Neural progenitor cell (in vitro differentiated cells): ENCODE measurements around the gene TMPRSS11D. TPM values are rescaled to one million over a fixed set of nuclear protein-coding genes. Genes with fewer than 3 reads are reported as not detected.

Source experiments
- DNase-seq: peaks from one replicate; pipeline ENCODE4 v3.0.0-alpha.2; 2016; ENCODE audit warnings: low spot score
- H2AFZ ChIP-seq: fragments of 200-600 bp; sonication (generic); replicated peaks from 2 replicates; pipeline ENCODE4 v1.6.1; 2016; ENCODE audit warnings: antibody characterized with exemption
- H3F3A ChIP-seq: fragments of 200-600 bp; sonication (generic); 2 replicates; pipeline ENCODE4 v1.6.1; 2016; ENCODE audit warnings: antibody characterized with exemption, low read depth
- H3K27ac ChIP-seq: fragments of 200-600 bp; sonication (generic); 2 replicates; pipeline ENCODE4 v1.5.1; 2016; ENCODE audit warnings: mild to moderate bottlenecking
- H3K27me3 ChIP-seq: fragments of 200-600 bp; sonication (generic); 2 replicates; pipeline ENCODE4 v1.6.1; 2016; ENCODE audit warnings: mild to moderate bottlenecking, moderate library complexity
- H3K36me3 ChIP-seq: fragments of 200-600 bp; sonication (generic); 2 replicates; pipeline ENCODE4 v1.5.1; 2016
- H3K4me1 ChIP-seq: fragments of 200-600 bp; sonication (generic); 2 replicates; pipeline ENCODE4 v1.6.1; 2016; ENCODE audit warnings: mixed run types
- H3K4me2 ChIP-seq: fragments of 200-600 bp; sonication (generic); 2 replicates; pipeline ENCODE4 v1.6.1; 2016
- H3K4me3 ChIP-seq: fragments of 200-600 bp; sonication (generic); 2 replicates; pipeline ENCODE4 v1.5.1; 2016
- H3K79me2 ChIP-seq: fragments of 200-600 bp; sonication (generic); 2 replicates; pipeline ENCODE4 v1.6.1; 2016; ENCODE audit warnings: low read depth
- H3K9ac ChIP-seq: fragments of 200-600 bp; sonication (generic); 2 replicates; pipeline ENCODE4 v1.6.1; 2016
- H3K9me3 ChIP-seq: fragments of 200-600 bp; sonication (generic); 2 replicates; pipeline ENCODE4 v1.5.1; 2016; ENCODE audit warnings: low read depth
- H4K20me1 ChIP-seq: fragments of 200-600 bp; sonication (generic); 2 replicates; pipeline ENCODE4 v1.6.1; 2016; ENCODE audit warnings: low read depth
- H3K27ac Mint-ChIP-seq: 3 replicates; pipeline ENCODE4 v1.8.0; 2021; ENCODE audit warnings: mixed read lengths
- H3K27me3 Mint-ChIP-seq: 2 replicates; pipeline ENCODE4 v1.8.0; 2022; ENCODE audit warnings: low read depth, mild to moderate bottlenecking, inconsistent platforms, moderate library complexity, mixed read lengths; ENCODE audit not compliant: insufficient read depth
- H3K36me3 Mint-ChIP-seq: 3 replicates; pipeline ENCODE4 v1.8.0; 2021; ENCODE audit warnings: mixed read lengths
- H3K4me1 Mint-ChIP-seq: 3 replicates; pipeline ENCODE4 v1.8.0; 2021; ENCODE audit warnings: mixed read lengths
- H3K4me3 Mint-ChIP-seq: 3 replicates; pipeline ENCODE4 v1.8.0; 2021; ENCODE audit warnings: mild to moderate bottlenecking, moderate library complexity, mixed read lengths
- H3K9me3 Mint-ChIP-seq: 3 replicates; pipeline ENCODE4 v1.8.0; 2020; ENCODE audit warnings: mixed read lengths
- EZH2 ChIP-seq: fragments of 200-600 bp; sonication (generic); IDR thresholded peaks from 2 replicates; pipeline ENCODE4 v1.6.1; 2017; ENCODE audit warnings: antibody characterized with exemption, mild to moderate bottlenecking, moderate library complexity
- EZH2phosphoT487 ChIP-seq: fragments of 200-600 bp; sonication (generic); IDR thresholded peaks from 2 replicates; pipeline ENCODE4 v1.6.1; 2017; ENCODE audit warnings: antibody characterized with exemption
- total RNA-seq: library from RNA; depleted of rRNA; stranded (reverse); fragments of >200 nt; gene quantifications from 2 replicates; pipeline ENCODE4 v1.2.3, GENCODE V29; 2015; ENCODE audit warnings: low replicate concordance
- TF ChIP-seq, protein P1 (sequence below): fragments of 200-600 bp; sonication (generic); IDR thresholded peaks from 2 replicates; pipeline ENCODE4 v1.5.1; 2017; ENCODE audit warnings: antibody characterized with exemption, mild to moderate bottlenecking

TMPRSS11D gene
- total RNA-seq, 1 donor from 2014 or later, result not detected

DNA sequence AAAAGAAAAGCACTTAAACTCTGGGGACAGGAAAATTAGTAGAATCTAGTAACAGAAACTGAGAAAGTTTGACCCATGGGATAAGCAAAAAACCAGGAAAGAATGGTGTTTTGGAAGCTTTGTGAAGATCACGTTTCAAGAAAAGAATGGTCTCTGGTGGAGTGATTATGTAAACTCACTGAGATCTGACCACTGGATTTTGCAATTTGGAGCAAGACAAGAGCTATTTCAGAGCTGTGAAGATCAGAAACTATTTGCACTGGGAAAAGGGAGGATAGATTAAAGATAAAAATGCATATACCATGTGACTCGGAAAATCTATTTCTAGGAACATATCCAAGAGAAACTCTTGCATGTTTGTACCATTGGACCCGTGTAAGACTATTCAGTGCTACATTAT is 4.3 kb downstream of the TMPRSS11D start:
- DNase-seq, result no peak
- no peaks in the 10 kb centered on the region for H3K36me3 ChIP-seq
- H3K9ac ChIP-seq, result no peak overlapping the region
- H3K27me3 Mint-ChIP-seq, result peaks cover 2% of the 10 kb centered on the region
- no peak overlapping the region for H3K27ac ChIP-seq
- no peaks in the 10 kb centered on the region for H3K79me2 ChIP-seq
- H3F3A ChIP-seq, result no peaks in the 10 kb centered on the region
- no peaks in the 10 kb centered on the region for H4K20me1 ChIP-seq
- no peak overlapping the region for H2AFZ ChIP-seq
- no peak overlapping the region for H3K27ac Mint-ChIP-seq
- no peak overlapping the region for H3K4me3 Mint-ChIP-seq
- no peaks in the 10 kb centered on the region for H3K9me3 ChIP-seq
- peaks cover 24% of the 10 kb centered on the region for H3K4me1 ChIP-seq
- H3K9me3 Mint-ChIP-seq, result no peaks in the 10 kb centered on the region
- H3K4me1 Mint-ChIP-seq, result peaks cover 6% of the 10 kb centered on the region
- no peaks in the 10 kb centered on the region for H3K36me3 Mint-ChIP-seq
- no peaks in the 10 kb centered on the region for H3K27me3 ChIP-seq
- H3K4me3 ChIP-seq, result no peak overlapping the region
- TF ChIP-seq EZH2 (no peak), EZH2phosphoT487 (no peak)
- TF ChIP-seq, protein P1, sequence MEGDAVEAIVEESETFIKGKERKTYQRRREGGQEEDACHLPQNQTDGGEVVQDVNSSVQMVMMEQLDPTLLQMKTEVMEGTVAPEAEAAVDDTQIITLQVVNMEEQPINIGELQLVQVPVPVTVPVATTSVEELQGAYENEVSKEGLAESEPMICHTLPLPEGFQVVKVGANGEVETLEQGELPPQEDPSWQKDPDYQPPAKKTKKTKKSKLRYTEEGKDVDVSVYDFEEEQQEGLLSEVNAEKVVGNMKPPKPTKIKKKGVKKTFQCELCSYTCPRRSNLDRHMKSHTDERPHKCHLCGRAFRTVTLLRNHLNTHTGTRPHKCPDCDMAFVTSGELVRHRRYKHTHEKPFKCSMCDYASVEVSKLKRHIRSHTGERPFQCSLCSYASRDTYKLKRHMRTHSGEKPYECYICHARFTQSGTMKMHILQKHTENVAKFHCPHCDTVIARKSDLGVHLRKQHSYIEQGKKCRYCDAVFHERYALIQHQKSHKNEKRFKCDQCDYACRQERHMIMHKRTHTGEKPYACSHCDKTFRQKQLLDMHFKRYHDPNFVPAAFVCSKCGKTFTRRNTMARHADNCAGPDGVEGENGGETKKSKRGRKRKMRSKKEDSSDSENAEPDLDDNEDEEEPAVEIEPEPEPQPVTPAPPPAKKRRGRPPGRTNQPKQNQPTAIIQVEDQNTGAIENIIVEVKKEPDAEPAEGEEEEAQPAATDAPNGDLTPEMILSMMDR, result no peak
- no peak overlapping the region for H3K4me2 ChIP-seq

DNA sequence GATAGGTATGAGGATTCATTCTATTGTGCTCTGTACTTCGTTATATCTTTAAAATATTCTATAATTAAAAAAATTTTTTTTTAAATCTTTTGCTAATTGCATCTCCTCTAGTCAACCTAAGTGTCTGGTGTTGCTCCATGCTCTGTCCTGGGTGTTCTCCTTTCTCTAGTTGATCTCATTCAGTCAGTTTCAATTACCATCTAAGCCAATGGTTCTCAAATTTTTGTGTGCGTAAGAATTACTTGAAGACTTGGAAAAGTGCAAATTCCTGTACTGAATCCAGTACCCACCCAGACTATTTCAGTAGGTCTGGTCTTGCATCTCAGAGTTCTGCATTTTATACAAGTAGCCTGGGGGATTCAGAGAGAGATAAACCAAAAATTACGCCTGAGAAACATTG is 6.7 kb downstream of the TMPRSS11D start:
- Histone ChIP-seq H3K36me3 (no peaks in the 10 kb centered on the region), H3K4me3 (no peak overlapping the region), H3K27me3 (no peaks in the 10 kb centered on the region), H3F3A (no peaks in the 10 kb centered on the region), H3K4me2 (no peak overlapping the region), H2AFZ (no peak overlapping the region), H3K27ac (no peak overlapping the region), H3K4me1 (peaks cover 24% of the 10 kb centered on the region), H3K9me3 (no peaks in the 10 kb centered on the region), H3K79me2 (no peaks in the 10 kb centered on the region), H4K20me1 (no peaks in the 10 kb centered on the region), H3K9ac (no peak overlapping the region)
- Mint-ChIP-seq H3K36me3 (no peaks in the 10 kb centered on the region), H3K4me1 (peaks cover 6% of the 10 kb centered on the region), H3K4me3 (no peak overlapping the region), H3K27me3 (peaks cover 2% of the 10 kb centered on the region), H3K9me3 (no peaks in the 10 kb centered on the region), H3K27ac (no peak overlapping the region)
- TF ChIP-seq EZH2phosphoT487, result no peak
- TF ChIP-seq, protein P1, result no peak
- TF ChIP-seq EZH2, result no peak
- no peak for DNase-seq

DNA sequence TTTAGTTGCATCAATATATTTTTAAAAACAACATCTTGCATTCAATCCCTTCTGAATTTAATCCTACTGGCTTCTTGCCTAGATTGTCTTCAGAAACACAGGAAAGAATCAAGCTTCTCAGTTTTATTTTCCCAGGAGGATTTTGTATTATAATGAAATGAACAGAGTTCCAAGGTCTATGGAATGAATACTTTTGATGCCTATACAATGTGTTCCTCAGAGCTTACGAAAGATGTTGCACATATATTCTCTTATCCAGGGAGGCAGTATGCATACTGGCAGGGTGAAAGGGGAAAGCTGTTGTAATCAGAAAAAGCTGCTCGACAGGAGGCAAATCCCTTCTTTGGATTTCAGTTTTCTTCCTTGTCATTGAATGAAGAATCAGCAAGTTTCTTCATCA is 8.8 kb downstream of the TMPRSS11D start:
- H2AFZ ChIP-seq, result peak overlapping the region; percentile 90
- no peak for DNase-seq
- H3K27ac ChIP-seq, result no peak overlapping the region
- Mint-ChIP-seq H3K27me3 (peaks cover 2% of the 10 kb centered on the region), H3K36me3 (no peaks in the 10 kb centered on the region), H3K4me3 (no peak overlapping the region), H3K27ac (no peak overlapping the region), H3K4me1 (peaks cover 6% of the 10 kb centered on the region), H3K9me3 (no peaks in the 10 kb centered on the region)
- H4K20me1 ChIP-seq, result no peaks in the 10 kb centered on the region
- no peak for TF ChIP-seq EZH2phosphoT487
- H3F3A ChIP-seq, result no peaks in the 10 kb centered on the region
- peak overlapping the region; percentile 14 for H3K4me2 ChIP-seq
- H3K36me3 ChIP-seq, result no peaks in the 10 kb centered on the region
- H3K4me3 ChIP-seq, result no peak overlapping the region
- no peak overlapping the region for H3K9ac ChIP-seq
- peaks cover 11% of the 10 kb centered on the region for H3K4me1 ChIP-seq
- no peaks in the 10 kb centered on the region for H3K79me2 ChIP-seq
- H3K9me3 ChIP-seq, result no peaks in the 10 kb centered on the region
- H3K27me3 ChIP-seq, result no peaks in the 10 kb centered on the region

DNA sequence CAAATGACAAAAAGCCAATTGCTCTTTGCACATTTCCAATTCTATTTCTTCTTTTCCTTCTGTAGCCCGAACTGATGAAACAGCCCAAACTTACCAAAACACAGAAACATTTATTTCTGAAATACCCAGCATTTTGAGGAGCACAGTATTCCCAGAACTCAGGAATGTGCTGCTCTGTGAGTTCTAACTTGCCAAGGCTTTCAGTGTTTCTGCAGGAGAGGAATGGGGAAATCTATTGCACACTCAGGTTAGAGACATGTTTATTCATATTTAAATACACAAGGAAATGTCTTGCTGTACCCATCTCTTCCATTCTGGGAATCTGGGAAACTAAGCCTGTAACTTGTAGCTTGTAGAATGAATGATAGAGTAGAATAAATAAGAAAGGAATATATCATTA is 10.7 kb downstream of the TMPRSS11D start:
- H3K79me2 ChIP-seq, result no peaks in the 10 kb centered on the region
- Mint-ChIP-seq H3K27ac (no peak overlapping the region), H3K4me3 (no peak overlapping the region), H3K9me3 (no peaks in the 10 kb centered on the region), H3K36me3 (no peaks in the 10 kb centered on the region), H3K4me1 (peaks cover 6% of the 10 kb centered on the region), H3K27me3 (peaks cover 2% of the 10 kb centered on the region)
- H3K4me3 ChIP-seq, result no peak overlapping the region
- H3F3A ChIP-seq, result no peaks in the 10 kb centered on the region
- H3K27me3 ChIP-seq, result no peaks in the 10 kb centered on the region
- TF ChIP-seq, protein P1, result no peak
- no peak for TF ChIP-seq EZH2phosphoT487
- TF ChIP-seq EZH2, result no peak
- H3K9ac ChIP-seq, result no peak overlapping the region
- no peak overlapping the region for H3K4me2 ChIP-seq
- peaks cover 11% of the 10 kb centered on the region for H3K4me1 ChIP-seq
- DNase-seq, result no peak
- no peak overlapping the region for H3K27ac ChIP-seq
- H3K9me3 ChIP-seq, result no peaks in the 10 kb centered on the region
- no peaks in the 10 kb centered on the region for H4K20me1 ChIP-seq
- H2AFZ ChIP-seq, result no peak overlapping the region
- H3K36me3 ChIP-seq, result no peaks in the 10 kb centered on the region
